Smooth muscle cell (in vitro differentiated cells): Measurements from ENCODE around the gene PIWIL1. TPM values are rescaled to one million over a fixed set of nuclear protein-coding genes. Genes with fewer than 3 reads are reported as not detected.
A peak's percentile ranks its signal among the peaks of the same experiment; 100 is the strongest.

Experiments used
- DNase-seq: peaks from one replicate; lab custom pipeline; 2025; ENCODE audit not compliant: unreplicated experiment; lab: John Stamatoyannopoulos, UW
- H2AFZ ChIP-seq: fragments of 200-600 bp; sonication (generic); 2 replicates; pipeline ENCODE4 v1.6.0; 2016; ENCODE audit warnings: antibody characterized with exemption, low read depth, mild to moderate bottlenecking
- H3F3A ChIP-seq: fragments of 200-600 bp; sonication (generic); 2 replicates; pipeline ENCODE4 v1.6.0; 2017; ENCODE audit warnings: antibody characterized with exemption, low read depth
- H3K27ac ChIP-seq: fragments of 200-600 bp; sonication (generic); 2 replicates; pipeline ENCODE4 v1.5.1; 2016; ENCODE audit warnings: low read depth, mild to moderate bottlenecking
- H3K27me3 ChIP-seq: fragments of 200-600 bp; sonication (generic); 2 replicates; pipeline ENCODE4 v1.6.1; 2016; ENCODE audit warnings: low read depth, mild to moderate bottlenecking
- H3K36me3 ChIP-seq: fragments of 200-600 bp; sonication (generic); 2 replicates; pipeline ENCODE4 v1.5.1; 2016; ENCODE audit warnings: low read depth
- H3K4me1 ChIP-seq: fragments of 200-600 bp; sonication (generic); 2 replicates; pipeline ENCODE4 v1.5.1; 2016; ENCODE audit warnings: low read depth
- H3K4me2 ChIP-seq: fragments of 200-600 bp; sonication (generic); 2 replicates; pipeline ENCODE4 v1.6.0; 2016; ENCODE audit warnings: mild to moderate bottlenecking
- H3K4me3 ChIP-seq: fragments of 200-600 bp; sonication (generic); 2 replicates; pipeline ENCODE4 v1.5.1; 2016; ENCODE audit warnings: mild to moderate bottlenecking
- H3K79me2 ChIP-seq: fragments of 200-600 bp; sonication (generic); 2 replicates; pipeline ENCODE4 v1.6.0; 2016; ENCODE audit warnings: low read depth, mild to moderate bottlenecking
- H3K9ac ChIP-seq: fragments of 200-600 bp; sonication (generic); 2 replicates; pipeline ENCODE4 v1.6.0; 2016; ENCODE audit warnings: low read depth
- H3K9me3 ChIP-seq: fragments of 200-600 bp; sonication (generic); replicated peaks from 2 replicates; pipeline ENCODE4 v1.5.1; 2016; ENCODE audit warnings: low read depth
- H4K20me1 ChIP-seq: fragments of 200-600 bp; sonication (generic); 2 replicates; pipeline ENCODE4 v1.6.0; 2016; ENCODE audit warnings: low read depth
- WGBS: methylation state at CpG from one replicate; pipeline ENCODE4 v1.1.7; 2016; ENCODE audit warnings: low lambda C conversion rate; 5-methylcytosine and 5-hydroxymethylcytosine counted together
- polyA plus RNA-seq: library from polyadenylated mRNA; unstranded; fragments of >200 nt; fragmentation: Nextera tagmentation; extraction: Ambion mirVana; gene quantifications from 2 replicates; pipeline ENCODE4 v1.2.1, GENCODE V29; 2016
- total RNA-seq: library from RNA; depleted of rRNA; stranded (reverse); fragments of >200 nt; gene quantifications from 2 replicates; pipeline ENCODE4 v1.2.3, GENCODE V29; 2014
- TF ChIP-seq, protein P1 (sequence below): fragments of 200-600 bp; sonication (generic); IDR thresholded peaks from 2 replicates; pipeline ENCODE4 v1.5.1; 2017; ENCODE audit warnings: borderline replicate concordance, mild to moderate bottlenecking, antibody characterized with exemption; ENCODE audit not compliant: insufficient read depth, poor library complexity, severe bottlenecking

PIWIL1 gene
- total and polyA plus RNA-seq, 2 experiments from 2014 or later, result not detected

DNA sequence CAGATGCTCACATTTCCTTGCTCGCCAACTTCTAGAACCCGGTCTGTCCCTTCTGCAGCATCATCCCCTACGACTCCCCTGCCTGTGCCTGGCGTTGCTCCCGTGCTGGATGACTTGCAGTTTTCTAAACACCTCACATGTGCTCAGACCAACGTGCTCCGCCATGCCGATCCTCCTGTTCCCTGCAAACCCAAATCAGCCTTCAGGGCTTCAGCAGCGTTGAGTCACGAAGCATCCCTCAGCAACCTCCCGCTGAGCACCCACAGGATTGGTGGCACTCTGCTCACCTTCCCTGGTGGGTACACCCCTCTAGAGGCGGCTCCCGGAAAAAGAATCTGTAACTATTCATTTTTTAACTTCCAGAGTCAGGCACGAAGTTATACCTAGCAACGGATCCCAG, 2.8 kb upstream of the PIWIL1 start:
- no peaks in the 10 kb centered on the region for H3K79me2 ChIP-seq
- H4K20me1 ChIP-seq, result no peaks in the 10 kb centered on the region
- H3K4me1 ChIP-seq, result no peaks in the 10 kb centered on the region
- no peak overlapping the region for H3K4me3 ChIP-seq
- no peak overlapping the region for H3K9ac ChIP-seq
- TF ChIP-seq, protein P1, sequence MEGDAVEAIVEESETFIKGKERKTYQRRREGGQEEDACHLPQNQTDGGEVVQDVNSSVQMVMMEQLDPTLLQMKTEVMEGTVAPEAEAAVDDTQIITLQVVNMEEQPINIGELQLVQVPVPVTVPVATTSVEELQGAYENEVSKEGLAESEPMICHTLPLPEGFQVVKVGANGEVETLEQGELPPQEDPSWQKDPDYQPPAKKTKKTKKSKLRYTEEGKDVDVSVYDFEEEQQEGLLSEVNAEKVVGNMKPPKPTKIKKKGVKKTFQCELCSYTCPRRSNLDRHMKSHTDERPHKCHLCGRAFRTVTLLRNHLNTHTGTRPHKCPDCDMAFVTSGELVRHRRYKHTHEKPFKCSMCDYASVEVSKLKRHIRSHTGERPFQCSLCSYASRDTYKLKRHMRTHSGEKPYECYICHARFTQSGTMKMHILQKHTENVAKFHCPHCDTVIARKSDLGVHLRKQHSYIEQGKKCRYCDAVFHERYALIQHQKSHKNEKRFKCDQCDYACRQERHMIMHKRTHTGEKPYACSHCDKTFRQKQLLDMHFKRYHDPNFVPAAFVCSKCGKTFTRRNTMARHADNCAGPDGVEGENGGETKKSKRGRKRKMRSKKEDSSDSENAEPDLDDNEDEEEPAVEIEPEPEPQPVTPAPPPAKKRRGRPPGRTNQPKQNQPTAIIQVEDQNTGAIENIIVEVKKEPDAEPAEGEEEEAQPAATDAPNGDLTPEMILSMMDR, result no peak
- H3K36me3 ChIP-seq, result no peaks in the 10 kb centered on the region
- H3K4me2 ChIP-seq, result no peak overlapping the region
- H3K27ac ChIP-seq, result no peak overlapping the region
- no peaks in the 10 kb centered on the region for H3F3A ChIP-seq
- H3K27me3 ChIP-seq, result peaks cover 6% of the 10 kb centered on the region
- DNase-seq, result no peak
- H2AFZ ChIP-seq, result no peak overlapping the region
- no peaks in the 10 kb centered on the region for H3K9me3 ChIP-seq
- WGBS, result 59% methylated on average over 15 of the region's 15 CpGs

DNA sequence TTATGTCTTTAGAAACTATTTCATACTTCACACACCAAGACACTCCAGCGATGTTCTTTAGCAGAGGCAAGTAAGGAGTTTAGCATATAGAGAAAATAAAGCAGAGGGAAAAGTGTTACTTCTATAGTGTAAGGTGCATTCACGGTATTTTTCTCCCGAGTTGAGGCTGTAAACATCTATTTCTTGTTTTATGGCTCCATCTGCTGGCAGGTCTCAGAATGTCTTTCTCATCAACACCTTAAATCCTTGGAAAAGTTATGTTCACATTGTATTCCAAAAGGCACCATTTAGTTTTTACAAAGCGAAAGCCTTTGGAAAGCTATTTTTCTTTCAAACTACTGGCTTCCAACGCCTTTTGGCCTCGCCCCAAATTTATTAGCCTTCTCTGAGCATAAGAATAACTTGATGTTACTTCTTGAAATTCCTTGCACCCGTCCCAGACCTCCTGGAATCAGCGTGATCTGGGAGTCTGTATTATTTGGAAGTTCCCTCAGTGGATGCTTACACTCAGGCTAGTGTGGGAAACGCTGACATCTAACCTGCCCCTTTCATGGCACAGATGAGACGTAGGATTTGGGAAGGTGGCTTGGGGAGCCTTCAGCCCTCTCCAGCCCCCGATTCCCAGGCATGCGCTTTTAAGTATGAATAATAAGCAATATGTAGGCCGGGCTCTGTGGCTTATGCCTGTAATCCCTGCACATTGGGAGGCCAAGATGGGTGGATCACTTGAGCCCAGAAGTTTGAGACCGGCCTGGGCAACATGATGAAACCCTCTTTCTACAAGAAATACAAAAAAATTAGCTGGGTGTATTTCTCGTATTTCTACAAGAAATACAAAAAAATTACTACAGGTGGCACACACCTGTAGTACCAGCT, 1.9 kb upstream of the PIWIL1 start:
- no peak overlapping the region for H3K27ac ChIP-seq
- no peaks in the 10 kb centered on the region for H3K36me3 ChIP-seq
- WGBS, result 51% methylated on average over 15 of the region's 15 CpGs
- no peak for DNase-seq
- H2AFZ ChIP-seq, result no peak overlapping the region
- H4K20me1 ChIP-seq, result no peaks in the 10 kb centered on the region
- TF ChIP-seq, protein P1, result peak; percentile 73
- H3K27me3 ChIP-seq, result peaks cover 6% of the 10 kb centered on the region
- no peak overlapping the region for H3K4me3 ChIP-seq
- H3F3A ChIP-seq, result no peaks in the 10 kb centered on the region
- no peaks in the 10 kb centered on the region for H3K9me3 ChIP-seq
- no peaks in the 10 kb centered on the region for H3K4me1 ChIP-seq
- no peak overlapping the region for H3K4me2 ChIP-seq
- no peaks in the 10 kb centered on the region for H3K79me2 ChIP-seq
- no peak overlapping the region for H3K9ac ChIP-seq

DNA sequence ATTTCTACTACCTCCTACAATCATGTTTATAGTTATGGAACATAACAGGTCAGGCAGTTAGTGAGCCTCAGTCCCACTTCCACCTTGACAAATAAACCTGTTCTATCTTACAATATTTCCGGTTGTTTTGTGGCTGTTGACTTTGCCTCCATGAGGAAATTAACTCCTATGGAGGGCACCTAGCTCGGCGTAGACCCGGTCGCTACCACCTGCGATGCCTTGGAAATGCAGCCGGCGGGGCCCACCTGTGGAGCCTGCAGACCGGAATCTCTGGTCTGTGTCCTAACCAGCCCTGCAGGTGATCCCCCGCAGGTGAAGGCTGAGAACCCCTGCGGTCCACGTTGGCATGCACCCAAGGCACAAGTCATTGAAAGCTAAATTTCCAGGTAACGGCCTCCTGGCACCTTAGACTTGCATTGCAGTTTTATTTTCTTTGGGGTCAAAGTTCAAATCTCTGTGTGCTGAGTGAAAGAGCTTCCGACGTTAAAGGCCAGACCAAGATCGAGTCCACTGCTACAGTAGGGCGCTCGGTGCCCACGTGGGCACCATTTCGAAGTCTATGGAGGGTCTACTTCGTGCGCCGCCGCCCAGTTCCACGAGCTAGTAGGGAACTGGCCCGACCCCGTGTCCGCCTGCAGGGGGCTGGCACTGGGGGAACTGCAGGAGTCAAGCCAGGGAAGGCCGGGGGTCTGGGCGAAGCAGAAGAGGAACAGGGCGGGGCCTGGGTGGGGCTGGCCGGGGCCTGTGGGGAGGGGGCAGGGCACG, 782 bp upstream of the PIWIL1 start:
- Histone ChIP-seq H3K4me3 (no peak overlapping the region), H2AFZ (no peak overlapping the region), H4K20me1 (no peaks in the 10 kb centered on the region), H3F3A (no peaks in the 10 kb centered on the region), H3K79me2 (no peaks in the 10 kb centered on the region), H3K9me3 (no peaks in the 10 kb centered on the region), H3K9ac (no peak overlapping the region), H3K27ac (no peak overlapping the region), H3K4me2 (no peak overlapping the region), H3K4me1 (no peaks in the 10 kb centered on the region), H3K36me3 (no peaks in the 10 kb centered on the region), H3K27me3 (peaks cover 6% of the 10 kb centered on the region)
- WGBS, result 92% methylated on average over 31 of the region's 33 CpGs
- TF ChIP-seq, protein P1, result no peak
- no peak for DNase-seq
